HG03135 (cell line): Measurements from ENCODE around the gene CD1E.
A peak's percentile ranks its signal among the peaks of the same experiment; 100 is the strongest.
"Not testable (repeated sequence)": the region's sequence is repeated elsewhere in the genome, so short reads cannot be mapped to it uniquely, and the experiment has no call there.

Source experiments
- ATAC-seq: cut with Tn5 transposase; IDR thresholded peaks from one replicate; pipeline ENCODE4 v1.9.1; 2021; ENCODE audit warnings: mild to moderate bottlenecking, moderate library complexity; ENCODE audit not compliant: unreplicated experiment

Gene CD1E

GRCh38 chr1:158362482-158362881 is 8.8 kb downstream of the CD1E start:
- no peak for ATAC-seq

- ATAC-seq: no peak
Measured at GRCh38 chr1:158362941-158363340, 9.2 kb downstream of the CD1E start.

- no peak for ATAC-seq
Measured at GRCh38 chr1:158366783-158367182, 13.1 kb downstream of the CD1E start.

GRCh38 chr1:158371188-158371953 is 17.7 kb downstream of the CD1E start:
- peak; percentile 96 for ATAC-seq

- not testable (repeated sequence) for ATAC-seq
Measured at GRCh38 chr1:158374101-158374500, 20.4 kb downstream of the CD1E start.

GRCh38 chr1:158374860-158375259 is 21.2 kb downstream of the CD1E start:
- ATAC-seq: no peak

GRCh38 chr1:158390331-158390730 is 36.6 kb downstream of the CD1E start:
- no peak for ATAC-seq

- ATAC-seq: no peak
Measured at GRCh38 chr1:158391099-158391498, 37.4 kb downstream of the CD1E start.

- ATAC-seq: no peak
Measured at GRCh38 chr1:158393476-158393875, 39.8 kb downstream of the CD1E start.

GRCh38 chr1:158396646-158397045 is 43.0 kb downstream of the CD1E start:
- ATAC-seq: no peak

- ATAC-seq: no peak
Measured at GRCh38 chr1:158398818-158399514, 45.3 kb downstream of the CD1E start, which contains the start of gene OR10T2. Gene OR10T2, minus strand, starts transcription at chr1:158399466. Its CDS starts 0 bp downstream, at chr1:158399466.

GRCh38 chr1:158400871-158401270 is 47.2 kb downstream of the CD1E start:
- ATAC-seq: no peak

GRCh38 chr1:158407092-158407491 is 53.4 kb downstream of the CD1E start:
- ATAC-seq: no peak
